ENCODE results near the gene CDKN2D.

Gene CDKN2D

GRCh38 chr19:10568826-10569651, at the start of gene CDKN2D:
Gene CDKN2D (minus strand): TSS chr19:10568979. CDS start chr19:10568653, 326 bp downstream.
- Histone ChIP-seq H3K4me1 (peaks cover 0 to 45% (median 35%) of the 10 kb centered on the region in 4 donors), H3K9me3 (no peaks in the 10 kb centered on the region), H3K36me3 (peaks cover 0 to 5% (median 0%) of the 10 kb centered on the region in 3 donors), H3K27ac (peak within 1 kb of the TSS; percentile 91 to 92), H3K27me3 (no peaks in the 10 kb centered on the region), H3K4me3 (peak within 1 kb of the TSS; percentile 85 to 93)
- intact Hi-C loops (cut with DNase I; ENCODE audit: low total_unique reads) = loop anchor here (5.0 to 10.0 kb wide), 2 partner anchors 67 to 164 kb away; partner anchors contain the start of genes CDC37 and KEAP1
- TF ChIP-seq CTCF (IDR thresholded peaks at IDR 0.05) = peak; percentile 31 to 56
- DNase-seq = peak; percentile 100

DNA sequence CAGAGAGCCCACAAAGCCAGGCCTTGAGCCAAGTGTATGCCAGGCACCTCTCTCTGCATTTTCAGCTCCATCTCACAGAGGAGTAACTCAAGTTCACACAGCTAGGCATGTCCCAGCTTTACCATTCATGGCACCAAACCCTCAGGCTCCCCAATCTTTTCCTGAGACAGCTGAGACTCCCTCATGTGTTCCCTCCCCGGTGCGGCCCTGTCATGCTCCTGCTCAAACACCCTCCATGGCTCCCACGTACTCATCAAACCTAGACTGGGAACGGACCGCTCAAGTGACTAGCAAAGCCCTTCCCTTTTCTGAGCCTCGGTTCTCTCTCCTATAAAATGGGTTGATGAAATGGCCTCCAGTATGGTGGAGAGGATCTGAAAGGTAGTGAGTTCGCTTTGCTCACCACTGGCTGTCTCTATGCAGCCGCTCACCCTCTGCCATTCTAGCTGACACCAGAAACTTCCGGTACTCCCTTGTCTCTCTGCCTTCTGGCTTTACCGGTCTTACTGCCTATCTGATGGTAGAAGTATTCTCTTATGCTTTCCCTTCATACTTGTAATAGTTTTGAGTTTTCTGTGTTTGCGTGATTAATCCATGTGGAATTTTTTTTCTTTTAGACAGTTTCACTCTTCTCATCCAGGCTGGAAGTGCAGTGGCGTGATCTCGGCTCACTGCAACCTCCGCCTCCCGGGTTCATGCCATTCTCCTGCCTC, 48.8 kb upstream of the CDKN2D start:
- peak overlapping the region in 1 of 2 donors; percentile 20 for H3K4me3 ChIP-seq
- no peaks in the 10 kb centered on the region for H3K27me3 ChIP-seq
- intact Hi-C loops (cut with DNase I; ENCODE audit: low total_unique reads) = no loop called here
- peak overlapping the region; percentile 61 to 71 for H3K27ac ChIP-seq
- H3K4me1 ChIP-seq = peaks cover 0 to 51% (median 28%) of the 10 kb centered on the region in 4 donors
- DNase-seq = no peak
- H3K36me3 ChIP-seq = peaks cover 0 to 8% (median 8%) of the 10 kb centered on the region in 3 donors
- TF ChIP-seq CTCF (IDR thresholded peaks at IDR 0.05) = no peak
- no peaks in the 10 kb centered on the region for H3K9me3 ChIP-seq

GRCh38 chr19:10615429-10616023, 46.7 kb upstream of the CDKN2D start:
- Histone ChIP-seq H3K27me3 (no peaks in the 10 kb centered on the region), H3K9me3 (no peaks in the 10 kb centered on the region), H3K4me1 (peaks cover 0 to 71% (median 47%) of the 10 kb centered on the region in 4 donors), H3K4me3 (no peak overlapping the region), H3K27ac (peak overlapping the region; percentile 61 to 71), H3K36me3 (no peaks in the 10 kb centered on the region)
- DNase-seq = no peak
- intact Hi-C loops (cut with DNase I; ENCODE audit: low total_unique reads) = no loop called here
- TF ChIP-seq CTCF (IDR thresholded peaks at IDR 0.05) = no peak

- intact Hi-C loops (cut with DNase I; ENCODE audit: low total_unique reads) = no loop called here
- Histone ChIP-seq H3K4me3 (peak overlapping the region in 1 of 2 donors; percentile 21), H3K27ac (peak overlapping the region; percentile 72 to 75)
Measured at GRCh38 chr19:10612499-10613119, 43.8 kb upstream of the CDKN2D start.

More at GRCh38 chr19:10612499-10613119, 43.8 kb upstream of the CDKN2D start:
- TF ChIP-seq CTCF (IDR thresholded peaks at IDR 0.05) = no peak
- Histone ChIP-seq H3K4me1 (peaks cover 0 to 83% (median 49%) of the 10 kb centered on the region in 4 donors), H3K36me3 (no peaks in the 10 kb centered on the region), H3K9me3 (no peaks in the 10 kb centered on the region), H3K27me3 (no peaks in the 10 kb centered on the region)
- peak; percentile 81 to 97 for DNase-seq

Measured in tibial artery (tissue), 4 donors.